Measurements from ENCODE around the gene MIF4GD.

GRCh38 chr17:75252039-75252816 is 18.8 kb downstream of the MIF4GD start:
- TF ChIP-seq POLR2AphosphoS5 (IDR thresholded peaks at IDR 0.05) (no peak), POLR2A (IDR thresholded peaks at IDR 0.05) (no peak)
- TF ChIP-seq, protein P1, sequence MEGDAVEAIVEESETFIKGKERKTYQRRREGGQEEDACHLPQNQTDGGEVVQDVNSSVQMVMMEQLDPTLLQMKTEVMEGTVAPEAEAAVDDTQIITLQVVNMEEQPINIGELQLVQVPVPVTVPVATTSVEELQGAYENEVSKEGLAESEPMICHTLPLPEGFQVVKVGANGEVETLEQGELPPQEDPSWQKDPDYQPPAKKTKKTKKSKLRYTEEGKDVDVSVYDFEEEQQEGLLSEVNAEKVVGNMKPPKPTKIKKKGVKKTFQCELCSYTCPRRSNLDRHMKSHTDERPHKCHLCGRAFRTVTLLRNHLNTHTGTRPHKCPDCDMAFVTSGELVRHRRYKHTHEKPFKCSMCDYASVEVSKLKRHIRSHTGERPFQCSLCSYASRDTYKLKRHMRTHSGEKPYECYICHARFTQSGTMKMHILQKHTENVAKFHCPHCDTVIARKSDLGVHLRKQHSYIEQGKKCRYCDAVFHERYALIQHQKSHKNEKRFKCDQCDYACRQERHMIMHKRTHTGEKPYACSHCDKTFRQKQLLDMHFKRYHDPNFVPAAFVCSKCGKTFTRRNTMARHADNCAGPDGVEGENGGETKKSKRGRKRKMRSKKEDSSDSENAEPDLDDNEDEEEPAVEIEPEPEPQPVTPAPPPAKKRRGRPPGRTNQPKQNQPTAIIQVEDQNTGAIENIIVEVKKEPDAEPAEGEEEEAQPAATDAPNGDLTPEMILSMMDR (IDR thresholded peaks at IDR 0.05): no peak

All from breast epithelium (tissue), 3 donors.